H4 (cell line): ENCODE data around the gene WRAP73. TPM values are rescaled to one million over a fixed set of nuclear protein-coding genes. Genes with fewer than 3 reads are reported as not detected.
A peak's percentile ranks its signal among the peaks of the same experiment; 100 is the strongest.
"Not testable (repeated sequence)": the region's sequence is repeated elsewhere in the genome, so short reads cannot be mapped to it uniquely, and the experiment has no call there.

ENCODE experiments used
- DNase-seq: peaks from one replicate; pipeline ENCODE4 v3.0.0-alpha.2; 2015; ENCODE audit warnings: low spot score
- total RNA-seq: library from RNA; depleted of rRNA; stranded (reverse); fragments of >200 nt; shearing (Covaris generic); gene quantifications from 2 replicates; pipeline ENCODE4 v1.2.3, GENCODE V29; 2014

The WRAP73 gene
- total RNA-seq, 1 experiment from 2014 or later: 23.8 TPM

DNA sequence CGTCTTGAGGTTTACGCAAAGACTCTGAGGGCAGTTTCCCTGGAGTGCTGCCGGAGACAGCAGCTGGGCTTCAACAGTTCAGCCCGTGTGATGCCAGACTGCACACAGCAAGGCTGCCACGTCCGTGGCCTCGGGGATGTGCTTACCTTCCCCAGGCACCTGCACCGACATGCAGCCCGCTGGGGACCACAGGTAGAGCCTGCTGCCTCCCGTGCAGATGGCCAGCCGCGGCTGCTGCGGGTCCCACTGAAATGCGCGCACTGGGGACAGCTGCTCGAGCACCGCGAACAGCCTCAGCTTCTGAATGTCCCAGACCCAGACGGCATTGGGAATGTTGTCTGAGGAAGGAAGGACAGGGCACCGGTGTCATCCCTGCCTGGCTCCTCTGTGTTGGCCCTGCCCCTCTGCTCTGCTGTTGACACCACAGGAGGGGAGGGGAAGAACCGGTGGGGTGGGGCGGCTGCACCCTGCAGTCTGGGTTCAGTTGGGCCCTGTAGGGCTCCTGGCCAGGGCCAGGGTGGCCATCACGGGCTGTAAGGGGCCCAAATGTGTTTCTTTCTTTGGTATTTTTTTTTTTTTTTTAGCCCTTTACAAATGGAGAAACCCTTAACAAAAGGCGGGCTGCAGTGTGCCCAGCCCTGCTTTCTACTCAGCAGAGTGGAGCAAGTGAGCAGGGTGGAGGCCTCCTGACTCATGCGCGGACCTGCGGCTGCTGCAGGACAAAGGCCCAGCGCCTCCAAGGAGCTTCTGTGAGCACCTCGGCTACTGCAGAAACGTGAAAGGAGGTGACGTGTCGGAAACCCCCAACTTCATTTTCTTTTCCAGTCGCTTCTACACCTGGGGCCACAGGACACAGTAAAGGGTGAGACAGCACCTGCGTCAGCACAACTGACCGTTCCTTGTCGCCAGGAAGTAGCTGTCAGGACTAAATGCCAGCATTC is 18.3 kb downstream of the WRAP73 start:
- DNase-seq: no peak

DNA sequence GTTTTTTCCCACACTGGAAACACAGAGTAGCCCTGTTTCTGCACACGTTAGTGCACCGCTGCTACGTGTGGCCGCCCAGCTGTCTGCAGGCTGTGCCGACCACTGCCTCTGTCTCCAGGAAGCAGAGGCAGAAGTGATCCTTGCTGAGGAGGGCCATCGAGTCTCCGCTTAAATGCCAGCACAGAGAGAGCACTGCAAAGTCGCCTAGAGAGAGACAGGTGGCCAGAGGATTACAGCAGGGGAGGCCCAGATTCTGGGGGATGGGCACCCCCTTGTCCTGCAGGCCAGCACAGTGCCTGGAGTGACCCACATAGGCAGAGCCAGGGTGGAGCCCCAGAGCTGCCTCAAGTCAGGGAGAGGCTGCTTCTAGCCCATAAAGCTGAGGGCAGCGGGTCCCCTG is 19.0 kb downstream of the WRAP73 start:
- DNase-seq: no peak

DNA sequence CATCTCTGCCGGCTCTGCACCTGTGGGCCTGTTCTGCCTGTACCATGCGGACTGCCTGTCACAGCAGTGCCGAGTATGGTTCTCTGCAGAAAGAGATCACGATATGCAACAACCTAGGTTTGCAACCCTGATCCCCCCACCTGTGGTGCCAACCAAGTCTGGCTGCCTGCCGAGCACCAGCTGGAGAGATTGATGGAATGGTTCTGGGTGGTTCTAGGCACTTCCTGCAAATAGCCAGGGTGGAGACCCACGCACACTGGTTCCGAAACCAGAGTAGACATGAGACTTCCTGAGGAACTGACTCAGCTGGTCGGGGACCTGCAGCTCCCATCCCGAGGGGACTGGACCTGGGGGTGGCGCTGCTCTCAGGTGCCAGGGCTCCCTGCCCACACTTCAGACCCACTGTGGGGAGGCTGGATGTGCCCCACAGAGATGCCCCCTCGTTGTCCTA is 19.7 kb downstream of the WRAP73 start:
- DNase-seq: no peak

DNA sequence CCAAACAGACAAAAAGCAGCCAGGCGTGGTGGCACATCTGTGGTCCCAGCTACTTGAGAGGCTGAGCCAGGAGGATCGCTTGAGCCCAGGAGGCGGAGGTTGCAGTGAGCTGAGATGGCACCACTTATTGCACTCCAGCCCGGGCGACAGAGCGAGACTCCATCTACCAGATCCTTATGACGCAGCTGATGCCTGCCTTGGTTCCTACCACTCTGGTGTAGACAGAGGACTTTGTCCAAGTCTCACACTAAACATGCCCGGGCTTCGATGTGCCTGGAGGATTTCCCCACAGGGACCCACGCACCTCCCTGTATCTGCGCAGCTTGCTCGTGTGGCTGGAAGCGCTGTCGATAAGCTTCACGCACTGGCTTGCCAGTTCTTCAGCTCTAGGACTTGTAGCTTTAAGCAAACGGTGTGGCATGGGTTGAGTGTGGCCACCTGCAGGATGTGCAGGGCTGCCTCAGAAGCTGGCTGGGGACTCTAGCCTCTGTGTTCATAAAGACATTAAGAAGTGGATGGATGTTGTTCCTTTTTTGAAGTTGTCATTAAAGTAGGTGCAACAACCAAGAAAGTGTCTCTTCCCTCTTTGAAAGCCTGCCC is 20.2 kb downstream of the WRAP73 start:
- DNase-seq: no peak

DNA sequence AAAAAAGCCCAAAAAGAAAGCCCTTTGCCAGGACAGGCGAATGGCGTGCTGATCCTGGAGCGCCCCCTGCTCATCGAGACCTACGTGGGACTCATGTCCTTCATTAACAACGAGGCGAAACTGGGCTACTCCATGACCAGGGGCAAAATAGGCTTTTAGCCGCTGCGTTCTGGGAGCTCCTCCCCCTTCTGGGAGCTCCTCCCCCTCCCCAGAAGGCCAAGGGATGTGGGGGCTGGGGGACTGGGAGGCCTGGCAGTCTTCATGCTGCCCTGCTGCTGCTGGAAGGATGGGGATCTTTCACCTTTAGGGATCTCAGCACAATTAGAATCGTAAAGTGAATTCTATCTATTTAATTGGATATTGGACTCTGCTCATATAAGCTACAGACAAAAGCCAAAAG is 21.5 kb downstream of the WRAP73 start:
- DNase-seq: no peak

DNA sequence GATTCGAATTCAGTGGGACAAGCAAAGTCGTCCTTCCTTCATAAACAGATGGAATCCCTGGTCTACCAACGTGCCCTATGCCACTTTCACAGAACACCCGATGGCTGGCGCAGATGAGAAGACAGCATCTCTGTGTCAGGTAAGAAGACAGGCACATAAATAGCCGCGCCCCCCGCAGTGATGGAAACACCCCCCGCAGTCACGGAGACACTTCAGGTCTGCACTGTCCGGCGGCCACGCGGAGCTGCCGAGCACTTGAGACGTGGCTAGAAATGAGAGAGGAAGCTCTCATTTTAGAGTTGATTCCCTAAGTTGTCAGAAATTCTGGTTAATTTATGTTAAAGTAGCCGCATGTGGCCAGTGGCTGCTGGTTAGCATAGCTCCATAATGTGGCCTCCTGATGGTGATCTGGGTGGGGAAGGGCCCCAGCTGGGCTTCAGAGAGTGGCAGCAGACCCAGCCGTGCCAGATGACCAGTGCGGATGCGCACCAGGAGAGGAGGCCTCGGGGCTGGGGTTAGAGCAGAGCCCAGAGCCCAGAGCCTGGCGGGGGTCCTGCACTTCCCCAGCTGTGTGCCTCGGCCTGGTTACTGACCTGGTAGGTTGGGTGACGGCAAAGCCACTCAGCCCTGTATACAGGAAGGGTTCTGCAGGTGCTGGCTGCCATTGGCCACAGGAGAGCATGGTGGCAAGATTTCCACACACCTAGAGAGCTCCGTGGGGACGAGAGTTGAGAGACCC is 22.2 kb downstream of the WRAP73 start:
- no peak for DNase-seq

DNA sequence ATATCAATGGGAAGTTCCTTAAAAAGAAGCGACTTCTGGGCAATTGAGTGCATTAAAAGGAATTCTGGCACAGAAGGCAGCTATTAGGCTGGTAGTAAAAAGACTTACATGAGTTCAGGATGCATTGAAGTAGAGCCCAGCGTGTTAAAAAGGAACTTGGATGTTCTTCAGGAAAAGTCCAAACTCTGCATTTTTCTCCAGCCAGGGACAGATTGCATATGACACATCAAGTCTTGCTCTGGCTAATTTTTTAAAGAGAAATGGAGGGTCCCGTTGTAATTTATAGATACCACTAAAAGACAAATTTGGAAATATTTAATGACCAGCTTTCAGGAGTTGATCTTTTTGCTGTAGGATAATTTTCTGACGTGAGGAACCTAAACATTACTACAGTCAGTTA is 23.9 kb downstream of the WRAP73 start:
- no peak for DNase-seq

DNA sequence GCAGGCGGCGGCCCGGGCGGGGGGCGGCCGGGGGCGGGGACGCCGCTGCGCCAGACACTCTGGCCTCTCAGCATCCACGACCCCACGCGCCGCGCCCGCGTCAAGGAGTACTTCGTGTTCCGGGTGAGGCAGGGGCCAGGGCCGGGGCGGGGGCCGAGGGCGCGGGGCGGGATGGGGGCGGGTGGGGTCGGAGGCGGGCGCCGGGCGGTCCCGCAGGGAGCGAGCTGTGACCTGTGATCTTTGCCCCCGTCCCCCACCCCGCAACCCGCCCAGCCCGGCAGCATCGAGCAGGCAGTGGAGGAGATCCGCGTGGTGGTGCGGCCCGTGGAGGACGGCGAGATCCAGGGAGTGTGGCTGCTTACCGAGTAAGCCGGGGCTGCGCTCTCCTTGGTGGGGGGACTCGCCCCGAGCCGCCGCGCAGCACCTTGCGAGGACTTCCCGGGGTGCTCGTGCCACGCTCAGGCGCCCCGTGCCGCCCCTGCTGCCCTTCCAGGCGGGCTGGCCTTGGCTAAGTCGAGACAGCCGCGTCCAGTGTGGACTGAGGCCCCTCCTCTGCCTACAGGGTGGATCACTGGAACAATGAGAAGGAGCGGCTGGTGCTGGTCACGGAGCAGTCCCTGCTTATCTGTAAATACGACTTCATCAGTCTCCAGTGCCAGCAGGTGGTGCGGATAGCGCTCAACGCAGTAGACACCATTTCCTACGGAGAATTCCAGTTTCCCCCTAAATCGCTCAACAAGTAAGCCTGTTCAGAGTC is 24.6 kb downstream of the WRAP73 start:
- DNase-seq: no peak

DNA sequence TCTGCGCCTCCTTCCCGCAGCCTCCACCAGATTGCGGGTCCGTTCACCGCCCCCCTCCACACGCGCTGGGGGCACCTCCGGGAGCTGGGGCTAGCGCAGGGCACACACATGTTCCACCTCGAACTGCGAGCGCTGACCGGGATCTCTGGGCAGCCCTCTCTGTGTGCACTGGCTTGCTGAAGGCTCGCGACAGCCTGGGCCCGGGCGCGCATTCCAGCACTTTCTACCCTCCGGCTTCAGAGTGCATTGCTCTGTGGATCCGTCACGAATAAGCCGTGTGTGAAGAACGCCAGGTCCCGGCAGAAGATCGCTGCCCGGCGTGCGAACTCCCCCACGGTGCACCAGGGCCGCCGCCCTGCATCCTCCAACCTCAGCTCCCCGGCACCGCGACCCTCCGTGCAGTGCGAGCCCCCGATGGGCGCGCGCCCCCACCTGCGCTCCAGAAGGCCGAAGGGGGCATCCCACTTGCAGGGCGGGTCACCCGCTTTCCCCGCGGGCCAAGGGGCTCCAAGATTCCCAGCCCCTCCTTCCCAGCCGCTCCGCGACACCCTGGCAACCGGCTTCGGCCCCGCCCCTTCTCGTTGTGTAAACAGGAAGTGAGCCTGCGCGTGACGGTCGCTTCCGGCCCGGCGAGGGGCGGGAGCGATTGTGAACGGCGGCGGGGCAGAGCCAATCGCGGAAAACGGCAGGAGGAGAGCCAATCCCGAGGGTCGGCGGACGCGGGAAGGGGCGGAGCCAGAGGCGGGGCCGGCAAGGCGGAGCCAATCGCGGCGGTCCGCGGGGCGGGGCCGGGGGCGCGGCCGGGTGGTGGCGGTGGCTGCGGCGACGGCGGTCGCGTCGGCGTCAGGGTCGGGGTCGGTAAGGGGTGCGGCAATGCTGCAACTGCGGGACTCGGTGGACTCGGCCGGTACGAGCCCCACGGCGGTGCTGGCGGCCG is 25.4 kb downstream of the WRAP73 start, which contains the start of gene TPRG1L:
Gene TPRG1L, plus strand, starts transcription at position 816 of the 937 bp plus-strand sequence. Its CDS starts 58 bp downstream, at position 874.
- peak; percentile 95 for DNase-seq

DNA sequence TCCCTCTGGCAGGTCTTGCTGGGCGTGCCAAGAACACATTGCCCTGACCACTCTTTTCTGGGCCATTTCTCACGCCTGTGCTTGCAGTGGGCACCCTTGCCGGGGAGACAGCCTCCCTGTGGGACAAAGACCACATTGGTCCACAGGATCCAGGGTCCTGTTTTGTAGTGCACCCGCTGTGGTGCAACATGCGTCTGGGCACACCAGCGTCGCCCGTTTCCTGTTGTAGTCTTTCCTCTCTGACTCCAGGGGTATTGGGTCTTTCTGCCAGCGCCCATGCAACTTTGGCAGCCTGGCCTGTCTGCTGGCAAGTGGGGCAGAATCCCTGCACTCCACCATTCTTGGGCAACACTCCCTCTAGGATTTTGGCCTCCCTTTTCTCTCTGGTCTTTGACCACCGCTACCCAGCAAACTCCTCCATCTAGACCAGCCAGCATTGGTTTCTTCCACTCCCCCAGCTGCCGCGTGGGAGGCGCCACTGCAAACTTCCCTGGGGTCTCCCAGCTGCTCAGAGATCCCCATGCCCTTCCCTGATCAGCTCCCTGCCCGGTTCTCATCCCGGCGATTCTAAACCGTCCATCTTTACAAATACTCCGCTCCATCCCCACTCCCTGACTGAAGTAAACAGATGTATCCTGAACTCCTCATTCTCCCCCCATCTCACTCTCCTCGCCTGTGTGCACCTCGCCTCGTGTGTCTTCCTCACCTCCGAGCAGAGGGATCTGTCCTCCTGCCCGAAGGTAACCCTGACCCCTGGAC is 26.3 kb downstream of the WRAP73 start:
- DNase-seq: no peak

DNA sequence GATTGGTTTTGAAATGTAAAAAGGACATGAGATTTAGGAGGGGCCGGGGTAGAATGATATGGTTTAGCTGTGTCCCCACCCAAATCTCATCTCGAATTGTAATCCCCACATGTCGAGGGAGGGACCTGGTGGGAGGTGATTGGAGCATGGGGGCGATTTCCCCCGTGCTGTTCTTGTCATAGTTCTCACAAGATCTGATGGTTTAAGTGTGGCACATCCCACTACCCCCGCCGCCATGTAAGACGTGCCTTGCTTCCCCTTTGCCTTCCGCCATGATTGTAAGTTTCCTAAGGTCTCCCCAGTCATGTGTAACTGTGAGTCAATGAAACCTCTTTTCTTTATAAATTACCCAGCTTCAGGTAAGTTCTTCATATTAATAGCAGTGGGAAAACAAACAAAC is 27.8 kb downstream of the WRAP73 start:
- not testable (repeated sequence) for DNase-seq

DNA sequence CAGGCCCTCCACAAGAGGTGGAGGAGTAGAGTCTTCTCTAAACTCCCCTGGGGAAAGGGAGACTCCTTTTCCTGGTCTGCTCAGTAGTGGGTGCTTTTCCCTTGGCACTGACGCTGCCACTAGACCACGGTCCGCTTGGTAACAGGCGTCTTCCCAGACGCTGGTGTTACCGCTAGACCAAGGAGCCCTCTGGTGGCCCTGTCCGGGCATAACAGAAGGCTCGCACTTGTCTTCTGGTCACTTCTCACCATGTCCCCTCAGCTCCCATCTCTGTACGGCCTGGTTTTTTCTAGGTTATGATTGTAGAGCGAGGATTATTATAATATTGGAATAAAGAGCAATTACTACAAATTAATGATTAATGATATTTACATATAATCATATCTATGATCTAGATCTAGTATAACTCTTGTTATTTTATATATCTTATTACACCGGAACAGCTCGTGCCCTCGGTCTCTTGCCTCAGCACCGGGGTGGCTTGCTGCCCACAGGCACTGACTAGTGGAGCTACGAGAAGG is 28.7 kb downstream of the WRAP73 start:
- DNase-seq: peak; percentile 42

DNA sequence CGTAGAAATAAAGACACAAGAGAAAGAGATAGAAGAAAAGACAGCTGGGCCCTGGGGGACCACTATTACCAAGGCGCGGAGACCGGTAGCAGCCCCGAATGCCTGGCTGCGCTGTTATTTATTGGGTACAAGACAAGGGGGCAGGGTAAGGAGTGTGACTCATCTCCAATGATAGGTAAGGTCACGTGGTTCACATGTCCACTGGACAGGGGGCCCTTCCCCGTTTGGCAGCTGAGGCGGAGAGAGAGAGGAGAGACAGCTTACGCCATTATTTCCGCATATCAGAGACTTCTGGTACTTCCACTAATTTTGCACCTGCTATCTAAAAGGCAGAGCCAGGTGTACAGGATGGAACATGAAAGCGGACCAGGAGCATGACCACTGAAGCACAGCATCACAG is 29.2 kb downstream of the WRAP73 start:
- DNase-seq: no peak

DNA sequence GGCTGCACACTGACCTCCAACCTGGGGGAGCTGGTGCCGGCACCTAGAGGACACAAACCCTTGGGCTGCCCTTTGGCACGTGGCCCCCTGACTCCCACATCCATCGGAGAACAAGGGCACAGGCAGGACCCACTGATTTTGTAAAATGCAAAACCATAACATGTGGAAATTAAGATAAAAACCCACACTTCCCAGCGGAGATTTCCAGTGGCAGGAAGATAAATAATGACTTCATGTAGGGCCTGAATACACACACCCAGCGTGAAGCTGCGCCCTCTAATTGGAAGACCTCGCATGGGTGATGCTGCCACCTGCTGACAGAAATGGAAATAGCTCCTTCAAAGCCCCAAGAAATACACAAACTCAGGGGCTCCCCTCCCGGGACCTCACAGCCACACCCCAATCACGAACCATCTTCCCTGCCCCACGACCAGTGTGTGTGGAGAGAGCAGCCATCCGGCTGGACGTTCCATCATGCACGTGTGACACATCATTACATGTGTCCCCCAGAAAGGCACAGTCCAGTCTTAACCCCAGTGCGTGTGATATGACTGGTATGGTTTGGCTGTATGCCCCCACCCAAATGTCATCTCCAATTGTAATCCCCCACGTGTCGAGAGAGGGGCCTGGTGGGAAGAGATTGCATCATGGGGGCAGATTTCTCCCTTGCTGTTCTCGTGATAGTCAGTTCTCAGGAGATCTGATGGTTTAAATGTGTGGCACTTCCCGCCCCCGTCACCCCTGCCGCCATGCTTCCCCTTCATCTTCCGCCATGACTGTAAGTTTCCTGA is 30.8 kb downstream of the WRAP73 start:
- peak; percentile 76 for DNase-seq

DNA sequence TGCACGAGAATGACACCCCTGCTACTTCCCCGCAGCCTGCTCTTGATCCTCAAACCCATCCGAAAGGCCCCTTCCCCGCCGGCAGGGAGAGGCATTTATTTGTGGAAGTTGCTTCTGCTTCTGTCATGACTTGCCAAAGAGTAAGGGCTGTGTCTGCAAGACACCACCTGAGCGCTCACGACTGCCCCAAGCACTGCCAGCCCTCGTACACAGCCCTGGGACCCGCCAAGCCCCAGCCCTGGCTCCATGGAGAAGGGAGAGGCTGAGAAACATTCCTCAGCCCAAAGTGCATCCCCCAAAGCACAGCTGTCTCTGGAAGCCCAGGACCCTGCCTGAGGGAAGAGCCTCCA is 31.4 kb downstream of the WRAP73 start:
- DNase-seq: no peak

DNA sequence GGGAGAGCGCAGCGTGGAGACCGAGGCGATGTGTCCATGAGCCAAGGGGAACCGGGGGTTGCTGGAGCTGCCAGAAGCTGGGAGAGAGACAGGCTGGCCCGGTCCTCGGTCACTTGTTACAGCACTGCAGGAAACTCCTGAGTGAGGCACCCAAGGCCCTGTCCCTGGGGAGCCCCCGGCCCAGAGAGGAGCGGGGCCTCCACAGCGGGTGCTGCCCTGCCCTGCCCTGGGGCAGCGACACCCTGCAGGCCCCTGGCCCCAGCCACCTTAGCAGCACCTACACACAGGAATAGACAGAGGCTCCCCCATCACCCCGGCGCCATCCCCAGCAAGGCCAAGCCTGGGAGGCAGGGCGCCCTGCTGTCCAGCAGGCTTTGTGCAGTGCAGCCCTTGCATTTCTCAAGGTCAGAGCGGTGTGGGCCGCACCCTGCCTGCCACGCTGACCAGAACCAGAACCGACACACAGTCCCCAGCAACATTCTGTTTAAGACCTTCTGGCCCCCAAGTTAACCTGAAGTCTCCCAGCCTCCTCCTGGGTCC is 32.0 kb downstream of the WRAP73 start:
- no peak for DNase-seq

DNA sequence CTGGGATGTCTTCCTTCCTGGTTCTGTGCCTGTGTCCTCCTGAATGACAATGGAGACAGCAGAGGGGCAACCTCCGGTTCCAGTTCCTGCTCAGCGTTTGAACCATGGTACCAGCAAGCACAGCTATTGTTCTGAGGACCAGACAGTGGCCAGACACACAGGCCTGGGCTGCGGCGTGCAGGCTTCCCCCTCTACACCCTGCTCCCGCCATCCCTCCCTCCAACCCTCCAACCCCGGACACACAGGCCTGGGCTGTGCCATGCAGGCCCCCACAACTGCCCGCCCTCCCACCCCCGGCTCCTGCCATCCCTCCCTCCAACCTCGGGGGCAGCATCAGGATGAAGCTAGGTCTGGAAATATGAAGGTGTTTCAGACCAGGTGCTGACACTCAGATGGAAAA is 33.0 kb downstream of the WRAP73 start:
- no peak for DNase-seq
